GM12878 (cell line): Measurements from ENCODE around the gene FAM117B. TPM values are rescaled to one million over a fixed set of nuclear protein-coding genes. Genes with fewer than 3 reads are reported as not detected.

Source experiments
- ATAC-seq: fragments of 200-7000 bp; cut with Tn5 transposase; 3 replicates; pipeline ENCODE4 v1.9.1; 2020; ENCODE audit warnings: mild to moderate bottlenecking, moderate library complexity
- BruUV-seq: library from RNA; stranded (reverse); fragments of 400-500 nt; replicated peaks from 2 replicates; lab custom pipeline; 2021; lab: Mats Ljungman, UMichigan
- CTCF ChIA-PET: fragments of 300-600 bp; sonication (Branson Sonifier 250); formaldehyde crosslinking; extraction: SDS; loops from one replicate; lab custom pipeline; 2021; ENCODE audit warnings: inconsistent platforms; lab: Yijun Ruan, JAX
- POLR2A ChIA-PET: fragments of 350-600 bp; formaldehyde crosslinking; extraction: SDS; loops from one replicate; lab custom pipeline; 2021; ENCODE audit warnings: inconsistent platforms; lab: Charles Lee
- RAD21 ChIA-PET: fragments of 300-600 bp; sonication (Branson Sonifier 250); formaldehyde crosslinking; loops from one replicate; lab custom pipeline; 2023; ENCODE audit warnings: antibody characterized with exemption; ENCODE audit not compliant: unreplicated experiment; lab: Charles Lee
- SMC1A ChIA-PET: fragments of 300-600 bp; sonication (Branson Sonifier 250); formaldehyde crosslinking; loops from one replicate; lab custom pipeline; 2023; ENCODE audit not compliant: unreplicated experiment, uncharacterized antibody; lab: Charles Lee
- DNase-seq: peaks from one replicate; pipeline ENCODE4 v3.0.0-alpha.2; 2011; ENCODE audit warnings: low read depth, low spot score
- FAIRE-seq: peaks from 3 replicates; lab custom pipeline; 2011; peaks lifted over from hg19 to GRCh38; lab: Jason Lieb, UNC
- H2AFZ ChIP-seq: 2 replicates; pipeline ENCODE4 v1.6.0; 2011; ENCODE audit warnings: low read depth, low read length, control low read depth; ENCODE audit not compliant: control insufficient read depth
- H3K27ac ChIP-seq: 2 replicates; pipeline ENCODE4 v1.5.1; 2011; ENCODE audit warnings: control low read depth; ENCODE audit not compliant: control insufficient read depth, insufficient read depth
- H3K27me3 ChIP-seq, 2 experiments: replicated peaks in 1 of 2; 2 replicates each; pipeline versions ENCODE4 v1.6.0 to v1.6.1; 2011; ENCODE audit warnings: low read length in 1 of 2; ENCODE audit not compliant: control insufficient read depth in 2 of 2, insufficient read depth in 2 of 2
- H3K36me3 ChIP-seq, 2 experiments: 2 replicates each; pipeline ENCODE4 v1.5.1; 2011; ENCODE audit warnings: low read length in 1 of 2; ENCODE audit not compliant: control insufficient read depth in 2 of 2, insufficient read depth in 2 of 2
- H3K4me1 ChIP-seq: 2 replicates; pipeline ENCODE4 v1.6.1; 2011; ENCODE audit warnings: mild to moderate bottlenecking, low read length, moderate library complexity, mixed read lengths; ENCODE audit not compliant: control insufficient read depth, insufficient read depth
- H3K4me2 ChIP-seq: 2 replicates; pipeline ENCODE4 v1.6.0; 2011; ENCODE audit warnings: control low read depth; ENCODE audit not compliant: control insufficient read depth, insufficient read depth
- H3K4me3 ChIP-seq: fragments of 200-600 bp; sonication (generic); 2 replicates; pipeline ENCODE4 v1.5.1; 2016
- H3K79me2 ChIP-seq: 2 replicates; pipeline ENCODE4 v1.6.0; 2011; ENCODE audit warnings: low read length; ENCODE audit not compliant: control insufficient read depth, insufficient read depth
- H3K9ac ChIP-seq: 2 replicates; pipeline ENCODE4 v1.8.0; 2011; ENCODE audit warnings: low read length, control low read depth, mixed read lengths; ENCODE audit not compliant: control insufficient read depth, insufficient read depth
- H3K9me3 ChIP-seq: replicated peaks from 3 replicates; pipeline ENCODE4 v1.5.1; 2011; ENCODE audit warnings: mild to moderate bottlenecking, low read length; ENCODE audit not compliant: control insufficient read depth, insufficient read depth
- H4K20me1 ChIP-seq: 2 replicates; pipeline ENCODE4 v1.6.0; 2011; ENCODE audit not compliant: control insufficient read depth, insufficient read depth
- CHD1 ChIP-seq: IDR thresholded peaks from 2 replicates; pipeline ENCODE4 v1.6.1; 2012; ENCODE audit warnings: low read depth, low read length, improper control_type of control experiment
- E2F8 ChIP-seq: fragments of 450-650 bp; IDR thresholded peaks from 2 replicates; pipeline ENCODE4 v1.6.1; 2018; ENCODE audit warnings: mild to moderate bottlenecking, low read depth, moderate library complexity; ENCODE audit not compliant: partially characterized antibody
- TCF12 ChIP-seq: IDR thresholded peaks from 2 replicates; pipeline ENCODE4 v1.6.1; 2011; ENCODE audit warnings: low read depth, mild to moderate bottlenecking, low read length
- TCF3 ChIP-seq: IDR thresholded peaks from 2 replicates; pipeline ENCODE4 v1.6.1; 2012; ENCODE audit warnings: low read depth, mild to moderate bottlenecking, low read length, borderline replicate concordance; ENCODE audit not compliant: insufficient read depth
- TCF7 ChIP-seq: IDR thresholded peaks from 2 replicates; pipeline ENCODE4 v1.6.1; 2014; ENCODE audit warnings: antibody characterized with exemption, borderline replicate concordance
- WGBS: methylation state at CpG from one replicate; pipeline ENCODE4 v1.1.6; 2016; ENCODE audit warnings: low lambda C conversion rate; ENCODE audit not compliant: insufficient replicate concordance, insufficient coverage; ENCODE audit errors: missing lambda C conversion rate; 5-methylcytosine and 5-hydroxymethylcytosine counted together
- in situ Hi-C: fragments of 300-500 bp; cut with MboI; formaldehyde crosslinking; loops from 9 replicates; pipeline ENCODE4 v1.14.3; 2018; ENCODE audit warnings: mixed read lengths
- intact Hi-C: fragments of 100-400 bp; cut with micrococcal nuclease; formaldehyde crosslinking; loops from one replicate; pipeline ENCODE4 v1.14.2; 2022; ENCODE audit not compliant: unreplicated experiment
- polyA plus RNA-seq, 11 experiments: library from polyadenylated mRNA; depleted of rRNA in 4 of 11; unstranded in 6 of 11; stranded (reverse) in 5 of 11; fragments of >200 nt; fragmentation: Nextera tagmentation in 4 of 11; fragmentation: Illumina TruSeq in 1 of 11; extraction: Ambion mirVana in 4 of 11; extraction: Trizol in 1 of 11; gene quantifications; 1 replicate in 1 of 11; 2 replicates in 10 of 11; pipeline versions ENCODE4 v1.2.1 to v1.2.3, GENCODE V29; 2011 to 2016; ENCODE audit warnings: inconsistent platforms in 2 of 11, missing spikeins in 2 of 11, low read depth in 1 of 11
- total RNA-seq, 4 experiments: library from RNA; depleted of rRNA in 3 of 4; stranded (reverse); fragments of >200 nt in 3 of 4; fragmentation: Illumina TruSeq in 1 of 4; extraction: Trizol in 1 of 4; gene quantifications; 2 replicates each; pipeline versions ENCODE4 v1.2.1 to v1.2.3, GENCODE V29; 2013 to 2021
- TF ChIP-seq, protein P1 (sequence below): IDR thresholded peaks from 2 replicates; pipeline ENCODE4 v1.6.1; 2011; ENCODE audit warnings: borderline replicate concordance, low read depth, mild to moderate bottlenecking, moderate library complexity, low read length; ENCODE audit not compliant: insufficient read depth, poor library complexity, severe bottlenecking

FAM117B gene
- total and polyA plus RNA-seq, 10 of the 15 experiments (the other 5 are each of a cell fraction or from before 2014, with no cell fraction given), result 1.6 to 7.6 (median 4.2) TPM

DNA sequence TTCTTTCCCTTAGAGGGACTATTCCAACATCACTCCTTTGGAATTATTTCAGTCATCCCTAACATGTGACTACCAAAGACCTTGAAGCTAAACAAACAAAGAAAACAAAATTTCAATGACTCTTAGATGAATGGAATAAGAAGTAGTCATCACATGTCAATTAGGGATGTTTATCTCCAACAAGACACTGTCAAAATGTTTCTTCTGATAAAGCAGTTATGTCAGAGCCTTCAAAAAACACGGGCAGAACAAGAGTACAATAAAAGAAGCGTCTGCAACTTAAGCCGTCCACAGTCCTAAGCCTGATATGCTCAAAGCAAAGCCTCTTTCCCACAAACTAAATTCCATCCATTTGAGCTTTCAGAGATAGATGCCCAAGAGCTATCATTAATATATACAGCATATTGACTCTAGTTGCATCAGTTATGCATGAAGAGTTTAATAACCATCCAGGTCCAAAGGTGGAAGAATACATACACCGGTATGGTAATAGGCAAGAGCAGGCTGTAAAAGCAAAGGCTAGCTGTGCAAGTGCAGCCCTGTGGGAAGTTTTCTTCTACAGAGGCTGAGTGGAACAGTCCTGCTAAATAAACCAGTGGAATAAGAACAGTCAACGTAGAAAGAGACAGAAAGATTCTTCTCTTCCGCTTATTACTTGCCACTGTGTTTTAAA is 138.7 kb downstream of the FAM117B start:
- no peak overlapping the region for H3K27ac ChIP-seq
- ATAC-seq, result no peak
- POLR2A ChIA-PET, result interaction anchor here (0.6 kb wide), 1 partner anchor 693 kb away, joined by 3 read pairs; no protein-coding TSS in a partner anchor
- 97% methylated on average over 6 of the region's 6 CpGs for WGBS
- H3K27me3 ChIP-seq, result no peaks in the 10 kb centered on the region
- intact Hi-C loops, result no loop called here
- H3K4me1 ChIP-seq, result no peaks in the 10 kb centered on the region
- H3K79me2 ChIP-seq, result no peaks in the 10 kb centered on the region
- no peak for DNase-seq
- TF ChIP-seq CHD1, result no peak
- no peak for TF ChIP-seq E2F8
- no peak for TF ChIP-seq TCF7
- TF ChIP-seq, protein P1, sequence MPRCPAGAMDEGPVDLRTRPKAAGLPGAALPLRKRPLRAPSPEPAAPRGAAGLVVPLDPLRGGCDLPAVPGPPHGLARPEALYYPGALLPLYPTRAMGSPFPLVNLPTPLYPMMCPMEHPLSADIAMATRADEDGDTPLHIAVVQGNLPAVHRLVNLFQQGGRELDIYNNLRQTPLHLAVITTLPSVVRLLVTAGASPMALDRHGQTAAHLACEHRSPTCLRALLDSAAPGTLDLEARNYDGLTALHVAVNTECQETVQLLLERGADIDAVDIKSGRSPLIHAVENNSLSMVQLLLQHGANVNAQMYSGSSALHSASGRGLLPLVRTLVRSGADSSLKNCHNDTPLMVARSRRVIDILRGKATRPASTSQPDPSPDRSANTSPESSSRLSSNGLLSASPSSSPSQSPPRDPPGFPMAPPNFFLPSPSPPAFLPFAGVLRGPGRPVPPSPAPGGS, result no peak
- TF ChIP-seq TCF12, result no peak
- TF ChIP-seq TCF3, result no peak
- TF ChIP-seq, all 136 proteins: peak for 0
- Histone ChIP-seq H3K4me2 (no peak overlapping the region), H4K20me1 (no peaks in the 10 kb centered on the region), H2AFZ (no peak overlapping the region), H3K9ac (no peak overlapping the region), H3K9me3 (no peaks in the 10 kb centered on the region), H3K36me3 (no peaks in the 10 kb centered on the region), H3K4me3 (no peak overlapping the region)
- ChIA-PET RAD21 (interaction anchor here (1.9 kb wide), 1 partner anchor 185 kb away, joined by 4 read pairs; no protein-coding TSS in a partner anchor), CTCF (interaction anchor here (1.4 kb wide), 1 partner anchor 184 kb away, joined by 3 read pairs; no protein-coding TSS in a partner anchor), SMC1A (no interaction called here)
- no peak for FAIRE-seq
- in situ Hi-C loops, result no loop called here
- BruUV-seq, result no TSS peak
